Fibroblast of skin of abdomen (primary cell): Measurements from ENCODE around the gene FAM13C.
"Not testable (repeated sequence)": the region's sequence is repeated elsewhere in the genome, so short reads cannot be mapped to it uniquely, and the experiment has no call there.

Source experiments
- DNase-seq: peaks from one replicate; pipeline ENCODE4 v3.0.0-alpha.2; 2013

Gene FAM13C

DNA sequence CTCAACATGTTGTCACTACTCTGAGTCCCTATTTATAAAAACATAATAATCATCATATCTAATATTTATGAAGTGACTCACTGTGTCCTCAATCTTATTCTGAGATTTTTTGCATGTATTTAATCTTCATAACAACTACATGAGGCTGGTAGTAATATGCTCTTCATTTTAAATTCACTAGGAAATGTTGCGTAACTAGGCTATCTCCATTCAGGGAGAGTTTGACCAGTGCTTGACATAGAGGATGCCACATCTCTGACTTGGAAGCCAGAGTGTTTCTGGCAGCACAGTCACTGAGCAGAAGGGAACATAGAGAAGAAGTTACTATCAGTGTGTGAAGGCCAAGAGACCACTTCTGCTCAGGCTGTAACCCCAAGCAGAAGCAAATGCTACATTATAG lies 88.9 kb downstream of the FAM13C start:
- DNase-seq: no peak

- DNase-seq: no peak
Observed at GRCh38 chr10:59272061-59272460, 90.3 kb downstream of the FAM13C start.

DNA sequence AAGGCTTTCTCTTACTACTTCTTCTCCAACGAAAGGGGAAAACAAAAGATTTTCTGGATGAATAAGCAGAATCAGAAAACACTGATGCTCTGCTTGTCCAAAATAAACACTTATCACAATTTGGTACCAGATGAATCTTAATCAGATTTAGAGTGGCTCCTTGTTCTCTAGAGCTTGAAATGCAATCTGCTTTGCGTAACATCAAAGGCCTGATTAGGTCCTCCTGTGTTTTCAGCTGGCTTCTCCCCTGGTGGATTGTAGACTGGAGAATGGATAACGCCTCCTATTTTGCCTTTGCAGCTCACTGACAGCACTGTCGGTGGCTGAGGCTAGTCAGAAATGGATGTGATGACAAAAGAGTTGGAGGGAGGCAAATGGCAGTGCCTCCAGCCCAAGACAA lies 91.2 kb downstream of the FAM13C start:
- DNase-seq: no peak

GRCh38 chr10:59270492-59270891 lies 91.9 kb downstream of the FAM13C start:
- DNase-seq: no peak

DNA sequence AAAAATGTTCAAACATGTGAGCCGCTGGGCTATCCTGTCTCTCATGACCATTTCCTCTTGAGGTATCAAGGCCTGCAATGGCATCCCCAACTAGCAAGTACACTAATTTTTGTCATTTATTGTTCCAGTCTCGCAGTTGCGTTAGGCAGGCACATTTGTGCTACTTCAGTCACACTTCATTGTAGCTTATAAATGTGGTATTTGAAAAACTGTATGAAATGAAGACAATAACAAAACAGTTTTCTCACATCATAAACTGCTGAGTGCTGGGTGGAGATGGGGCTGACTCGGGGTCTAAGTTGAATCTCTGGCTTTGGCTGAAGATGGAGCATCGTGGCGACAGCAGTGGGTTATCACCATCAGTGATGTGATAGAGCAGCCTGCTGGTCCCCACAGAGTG lies 92.7 kb downstream of the FAM13C start:
- no peak for DNase-seq

- no peak for DNase-seq
Observed at GRCh38 chr10:59268460-59268859, 93.9 kb downstream of the FAM13C start.

DNA sequence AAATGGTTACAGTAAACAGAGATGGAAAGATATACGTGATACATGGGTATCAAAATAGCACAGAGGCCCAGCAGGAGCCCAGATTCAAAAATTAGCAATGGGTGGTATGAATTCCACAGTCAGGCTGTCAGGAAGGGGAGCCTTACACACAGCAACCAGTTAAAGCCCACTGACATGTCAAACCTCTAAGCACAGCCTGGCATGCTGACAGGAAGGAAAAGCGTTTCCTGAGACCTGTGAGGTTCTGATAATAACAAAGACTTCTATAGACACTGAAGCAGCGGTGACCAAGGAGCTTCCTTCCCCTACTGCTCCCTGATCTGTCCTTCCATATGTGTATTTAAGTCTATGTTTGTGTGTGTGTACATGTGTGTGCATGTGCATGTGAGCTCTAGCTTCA lies 96.0 kb downstream of the FAM13C start:
- DNase-seq: no peak

DNA sequence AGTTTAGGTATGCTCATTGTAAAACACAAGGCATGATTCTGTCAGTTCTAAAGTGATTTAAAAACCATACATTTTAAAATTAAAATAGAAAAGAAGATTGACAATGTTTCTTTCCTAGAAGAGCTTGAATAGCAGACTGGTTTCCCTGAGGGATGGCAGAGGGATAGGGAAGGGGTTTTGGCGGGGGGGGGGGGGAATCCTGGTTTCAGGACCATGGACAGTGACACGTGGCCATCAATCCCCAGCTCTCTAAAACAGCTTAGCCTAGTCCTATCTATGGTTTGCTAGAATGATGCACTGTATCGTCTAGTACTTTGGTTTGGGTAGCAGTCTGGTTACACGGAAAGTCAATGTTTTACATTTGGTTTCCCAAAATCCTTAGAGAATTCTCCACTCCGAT lies 97.2 kb downstream of the FAM13C start:
- no peak for DNase-seq

DNA sequence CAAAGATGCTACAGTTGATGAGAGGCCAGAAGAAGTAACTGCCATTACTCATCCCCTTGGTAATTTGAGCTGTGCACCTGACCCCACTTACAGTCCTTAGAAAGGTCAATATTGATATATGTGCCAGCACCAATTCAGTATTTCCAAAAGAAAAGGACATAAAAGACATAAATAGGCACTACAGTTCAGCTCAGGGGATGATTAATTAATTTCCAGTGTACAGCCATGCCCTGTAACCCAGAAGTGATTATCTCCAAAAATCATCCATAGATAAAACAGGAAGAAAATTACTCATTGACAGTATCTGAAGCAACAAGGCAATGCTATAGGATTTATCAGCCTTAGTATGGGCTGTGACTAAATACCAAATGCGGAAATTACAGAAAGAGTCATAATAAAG lies 103.5 kb downstream of the FAM13C start:
- no peak for DNase-seq

- no peak for DNase-seq
Observed at GRCh38 chr10:59257224-59257623, 105.1 kb downstream of the FAM13C start.

GRCh38 chr10:59255463-59255862 lies 106.9 kb downstream of the FAM13C start:
- DNase-seq: no peak

DNA sequence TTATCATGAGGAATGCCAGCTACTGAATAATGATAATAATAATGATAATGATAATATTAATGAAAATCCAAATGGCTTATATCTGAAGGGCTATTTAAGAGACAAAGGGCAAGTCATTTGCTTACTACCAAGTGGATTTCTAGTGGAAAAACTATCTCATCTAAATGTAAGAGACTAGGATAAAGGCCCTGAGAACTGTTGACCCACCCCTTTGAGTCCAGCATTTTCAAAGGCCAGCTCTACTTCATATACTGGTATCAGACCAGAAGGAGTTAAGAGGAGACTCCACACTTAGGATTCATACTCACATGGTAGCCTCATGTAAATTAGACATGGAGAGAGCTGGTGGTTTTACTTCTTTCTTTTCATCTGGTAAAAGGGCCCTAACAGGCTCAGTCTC lies 109.9 kb downstream of the FAM13C start:
- no peak for DNase-seq

DNA sequence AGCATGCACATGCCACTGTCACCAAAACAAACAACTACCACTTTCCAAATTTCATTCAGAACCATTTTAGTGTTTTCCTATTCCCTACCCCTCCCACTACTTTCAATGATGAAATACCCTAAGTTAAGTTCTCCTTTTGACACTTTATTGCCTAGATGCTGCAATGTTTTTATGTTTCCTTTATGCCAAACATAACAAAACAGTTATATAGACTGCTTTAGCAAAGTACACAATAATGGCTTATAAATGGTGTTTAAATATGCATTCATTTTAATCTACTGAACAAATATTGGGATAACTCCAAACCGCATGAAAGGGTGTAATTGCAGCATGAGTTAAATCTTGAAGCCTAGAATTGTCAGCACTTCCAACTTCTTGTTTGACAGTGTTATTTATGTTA lies 116.7 kb downstream of the FAM13C start:
- no peak for DNase-seq

- no peak for DNase-seq
Observed at GRCh38 chr10:59244871-59245270, 117.5 kb downstream of the FAM13C start.

DNA sequence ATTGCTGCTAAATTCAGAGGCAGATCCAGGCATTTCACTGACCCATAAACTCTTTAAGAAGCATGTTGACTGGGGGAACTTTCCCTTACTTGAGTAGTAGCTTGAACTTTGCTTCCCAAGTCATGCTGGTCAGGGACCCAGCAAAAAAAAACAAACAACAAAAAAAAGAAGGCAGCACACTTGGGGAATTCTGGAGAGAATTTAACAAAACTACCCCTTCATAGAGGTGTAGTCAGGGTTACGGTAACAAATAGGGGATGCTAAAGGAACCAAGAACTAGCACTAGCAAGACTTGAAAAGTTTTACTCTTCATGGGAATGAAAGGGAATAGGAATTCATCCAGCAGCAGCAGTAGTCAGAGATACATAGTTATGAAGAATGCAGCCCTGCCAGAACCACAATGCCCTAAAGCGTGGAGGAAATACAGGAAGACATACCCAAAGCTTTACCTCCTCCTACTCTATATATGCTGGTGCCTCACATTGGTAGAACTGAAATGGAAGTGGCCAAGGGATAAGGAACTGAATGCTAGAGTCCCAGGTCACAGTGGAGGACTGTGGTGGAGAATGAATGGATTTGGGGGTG lies 118.6 kb downstream of the FAM13C start:
- DNase-seq: no peak

DNA sequence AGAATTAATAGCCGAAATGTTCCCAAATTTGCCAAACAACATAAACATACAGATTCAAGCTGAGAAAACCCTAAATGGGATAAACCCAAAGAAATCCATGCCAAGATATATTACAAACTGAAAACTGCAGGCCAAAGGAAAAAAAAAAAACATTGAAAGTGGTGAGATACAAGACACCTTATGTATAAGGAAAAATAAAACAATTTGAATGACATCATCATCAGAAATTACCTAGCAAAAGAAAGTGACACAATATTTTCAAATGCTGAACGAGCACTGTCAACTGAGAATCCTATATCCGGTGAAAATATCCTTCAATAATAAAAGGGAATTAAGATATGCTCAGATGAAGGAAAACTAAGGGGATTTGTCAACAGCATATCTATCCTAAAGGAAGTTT lies 119.4 kb downstream of the FAM13C start:
- DNase-seq: no peak

DNA sequence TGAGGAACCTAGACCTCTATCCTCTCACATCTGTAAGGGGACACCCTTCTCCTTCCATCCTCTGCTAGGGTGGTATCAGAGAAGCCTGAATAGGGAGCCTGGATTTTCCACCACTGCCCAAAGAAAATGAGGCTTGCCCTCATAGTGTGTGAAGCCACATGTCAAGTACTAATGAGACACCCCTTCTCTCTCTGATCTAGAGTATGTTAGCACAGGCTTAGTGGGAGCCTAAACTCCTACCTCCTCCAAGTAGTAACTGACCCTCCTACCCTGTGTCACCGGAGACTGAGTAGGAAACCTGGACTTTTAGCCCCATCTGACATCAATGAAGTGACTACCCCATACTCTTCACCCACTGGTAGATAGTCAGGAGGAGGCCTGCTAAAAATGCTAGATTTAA lies 120.3 kb downstream of the FAM13C start:
- no peak for DNase-seq

DNA sequence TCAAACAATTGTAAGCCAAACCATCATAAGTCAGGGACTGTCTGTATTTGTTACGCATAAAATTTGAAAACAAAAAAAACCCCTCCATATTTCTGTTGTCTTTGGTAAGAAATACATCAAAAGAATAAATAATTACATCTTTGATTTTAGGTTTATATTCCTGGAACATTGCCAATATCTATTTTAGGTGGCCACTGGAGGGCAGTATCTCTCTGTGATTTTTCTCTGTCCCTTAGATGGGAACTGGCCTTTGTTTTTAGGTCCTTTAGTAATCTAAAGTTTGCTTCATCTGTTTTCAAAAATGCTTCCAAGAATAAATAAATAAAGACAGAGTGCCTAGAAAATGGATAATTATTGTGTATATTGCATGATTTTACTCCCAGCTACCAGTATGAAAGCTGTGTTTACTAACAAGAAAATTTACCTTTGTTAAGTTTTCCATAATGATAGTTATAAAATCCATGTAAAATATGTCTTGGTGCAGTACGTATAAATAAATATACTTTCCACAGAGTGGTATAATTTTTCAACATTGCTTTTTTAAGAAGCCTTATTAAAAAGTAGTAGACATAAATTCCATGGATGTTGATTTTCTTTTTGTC lies 121.7 kb downstream of the FAM13C start:
- DNase-seq: peak; percentile 42

GRCh38 chr10:59239108-59239507 lies 123.2 kb downstream of the FAM13C start:
- DNase-seq: not testable (repeated sequence)

- no peak for DNase-seq
Observed at GRCh38 chr10:59237775-59238174, 124.6 kb downstream of the FAM13C start.

DNA sequence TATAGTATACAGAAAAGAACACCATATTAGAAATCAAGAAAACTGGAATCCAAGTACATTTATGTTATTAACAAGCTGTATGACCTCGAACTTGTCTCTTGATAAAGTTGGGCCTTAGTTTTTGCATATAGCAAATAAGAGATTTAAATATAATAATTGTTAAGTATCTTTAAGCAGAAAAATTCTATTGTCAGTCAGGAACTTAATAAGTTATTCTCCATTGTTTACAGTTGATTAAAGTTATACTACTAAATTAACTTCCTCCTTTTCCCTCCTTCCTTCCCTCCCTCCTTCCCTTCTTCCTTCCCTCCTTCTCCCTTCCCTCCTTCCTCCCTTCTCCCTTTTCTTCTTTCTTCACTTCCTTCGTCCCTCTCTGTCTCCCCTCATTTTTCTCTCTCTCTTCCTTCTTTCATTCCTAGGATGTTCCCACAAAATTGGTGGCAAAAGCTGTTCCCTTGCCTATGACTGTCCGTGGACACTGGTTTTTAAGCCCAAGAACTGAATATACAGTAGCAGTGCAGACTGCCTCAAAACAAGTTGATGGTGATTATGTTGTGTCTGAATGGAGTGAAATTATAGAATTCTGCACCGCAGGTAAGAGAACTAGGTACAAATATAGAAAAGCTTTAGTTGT lies 126.2 kb downstream of the FAM13C start:
- no peak for DNase-seq

GRCh38 chr10:59234816-59235429 lies 127.4 kb downstream of the FAM13C start:
- DNase-seq: peak; percentile 45

- no peak for DNase-seq
Observed at GRCh38 chr10:59234194-59234593, 128.2 kb downstream of the FAM13C start.

- peak; percentile 28 for DNase-seq
Observed at GRCh38 chr10:59229441-59229840, 132.9 kb downstream of the FAM13C start.
